ENCODE measurements around the gene ZNF266. TPM values are rescaled to one million over a fixed set of nuclear protein-coding genes. Genes with fewer than 3 reads are reported as not detected.

Gene ZNF266
- total RNA-seq, 1 donor from 2014 or later: 6.5 TPM

Other genes with a start within 250 kb of the ZNF266 start
- not detected in 2 replicates for gene OR7D4, start 216.0 kb downstream of the ZNF266 start, total RNA-seq
- gene OR7E24, start 184.6 kb downstream of the ZNF266 start, total RNA-seq: not detected in 2 replicates
- 4.6 and 4.9 TPM in 2 replicates for gene ZNF699, start 125.7 kb downstream of the ZNF266 start, total RNA-seq
- gene ZNF559, start 111.4 kb downstream of the ZNF266 start, total RNA-seq: 8.3 and 11.8 TPM in 2 replicates
- gene ZNF177, start 72.6 kb downstream of the ZNF266 start, total RNA-seq: 0.51 and 0.89 TPM in 2 replicates
- under 0.01 TPM in 2 replicates for gene ZNF560, start 63.0 kb upstream of the ZNF266 start, total RNA-seq
- gene ZNF426, start 103.1 kb upstream of the ZNF266 start, total RNA-seq: 15.9 and 17.7 TPM in 2 replicates
- gene ZNF121, start 148.9 kb upstream of the ZNF266 start, total RNA-seq: 21.4 and 24.1 TPM in 2 replicates
- 21.7 and 24.8 TPM in 2 replicates for gene ZNF561, start 185.7 kb upstream of the ZNF266 start, total RNA-seq
- 18.4 and 20.5 TPM in 2 replicates for gene ZNF562, start 239.5 kb upstream of the ZNF266 start, total RNA-seq

Measured in dermis microvascular lymphatic vessel endothelial cell (primary cell).